ENCODE data around the gene ASB7.
"Not testable (repeated sequence)": the region's sequence is repeated elsewhere in the genome, so short reads cannot be mapped to it uniquely, and the experiment has no call there.

The ASB7 gene

DNA sequence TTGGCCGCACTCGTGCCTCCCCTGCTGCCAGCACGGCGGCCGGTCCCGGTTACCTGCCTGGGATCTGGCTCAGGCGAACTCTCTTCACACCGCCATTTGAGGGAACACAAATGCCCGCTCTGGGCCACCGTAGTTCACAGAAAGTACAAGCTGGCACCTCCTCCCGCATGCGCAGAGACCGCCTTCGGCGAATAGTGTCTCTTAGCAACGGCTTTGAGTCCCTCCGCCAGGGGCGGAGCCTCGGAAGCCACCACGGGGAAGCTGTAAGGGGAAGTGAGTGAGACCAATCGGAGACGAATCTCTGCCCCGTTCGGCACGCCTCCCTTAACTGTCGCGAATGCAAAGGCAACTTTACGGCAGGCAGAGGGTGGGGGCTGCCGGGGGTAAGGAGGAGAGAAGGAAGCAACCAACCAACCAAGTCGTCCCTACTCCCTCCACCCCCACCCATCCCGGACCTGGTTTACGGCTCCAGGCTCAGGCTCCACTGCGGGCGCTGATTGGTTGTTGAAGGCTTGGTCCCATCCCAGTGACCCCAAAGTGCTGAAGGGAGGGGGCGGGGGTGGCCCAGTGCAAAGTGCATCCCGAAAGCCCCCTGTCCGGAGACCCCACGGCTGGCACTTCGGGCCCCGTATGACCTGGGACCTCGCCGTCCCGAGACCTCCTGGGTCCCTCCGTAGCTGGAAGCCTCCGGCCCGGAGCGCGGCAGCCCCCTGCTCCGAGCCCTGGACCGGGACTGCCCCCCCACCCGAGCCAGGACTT lies at the start of gene ASB7, which contains the start of gene LINS1:
ASB7 (plus strand) TSS at position 526 of the 759 bp plus-strand sequence. CDS start 9,628 bp downstream, outside the sequence.
LINS1 (minus strand) TSS at position 121 of the 759 bp plus-strand sequence. CDS start 21,342 bp downstream, outside the sequence.
- peak; percentile 98 to 99 (median 98) for DNase-seq (ENCODE audit: low read depth in 3 of 3)

DNA sequence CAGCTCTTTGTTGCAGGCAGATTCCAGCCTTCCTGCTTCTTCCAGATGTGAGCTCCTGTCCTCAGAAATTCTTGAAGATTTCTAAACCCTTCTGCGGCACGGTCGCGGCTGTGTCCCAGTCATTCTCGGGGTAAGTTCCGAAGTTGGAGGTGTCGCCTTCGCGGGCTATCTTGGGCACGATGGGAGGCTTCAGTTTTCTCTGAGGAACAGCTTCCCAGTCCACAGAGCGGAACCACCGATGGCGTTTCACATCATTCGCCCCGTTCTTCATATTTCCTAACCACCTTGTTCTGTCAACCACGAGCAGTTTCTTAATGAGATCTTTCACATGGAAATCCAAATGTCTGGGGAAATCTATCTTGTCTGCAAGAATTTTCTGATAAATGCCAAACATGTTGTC lies 48.9 kb upstream of the ASB7 start:
- no peak for DNase-seq (ENCODE audit: low read depth in 3 of 3)

GRCh38 chr15:100558771-100559254 lies 43.6 kb upstream of the ASB7 start:
- DNase-seq (ENCODE audit: low read depth in 3 of 3): no peak

DNA sequence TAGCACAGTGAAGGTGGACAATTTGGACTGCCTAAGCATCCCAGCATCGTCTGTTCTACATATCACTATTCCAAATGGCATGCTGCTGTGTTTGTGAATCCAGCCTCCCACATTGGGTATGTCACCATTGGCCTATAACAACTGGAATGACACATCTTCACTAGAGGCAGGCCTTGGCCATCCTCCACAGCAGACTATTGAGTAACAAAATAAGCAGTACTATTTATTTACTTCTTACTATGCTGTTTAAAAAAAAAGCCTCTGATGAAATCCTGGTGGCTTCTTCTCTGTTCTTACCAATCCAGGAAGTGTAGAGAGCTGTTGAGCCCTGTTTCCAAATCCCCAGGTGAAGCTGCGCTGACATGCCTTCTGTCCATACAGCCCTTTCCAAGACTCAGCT lies 43.1 kb upstream of the ASB7 start:
- no peak for DNase-seq (ENCODE audit: low read depth in 3 of 3)

- no peak for DNase-seq (ENCODE audit: low read depth in 3 of 3)
Observed at GRCh38 chr15:100560323-100560722, 42.1 kb upstream of the ASB7 start.

DNA sequence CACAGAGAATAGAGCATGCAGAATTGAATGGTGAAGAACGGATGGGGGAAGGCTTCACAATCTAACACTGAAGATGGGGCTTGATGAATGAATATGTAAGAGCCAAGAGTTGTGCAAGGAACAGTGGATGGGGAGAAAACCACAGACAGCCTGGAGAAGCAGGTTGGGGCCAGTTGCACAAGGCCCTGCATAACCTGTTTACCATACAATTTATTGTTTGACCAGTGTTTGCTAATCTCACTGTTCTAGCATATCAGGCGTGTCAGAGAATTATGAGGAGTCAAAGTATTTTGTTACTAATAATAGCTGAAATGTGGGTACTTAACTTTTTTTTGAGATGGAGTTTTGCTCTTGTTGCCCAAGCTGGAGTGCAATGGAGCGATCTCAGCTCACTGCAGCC lies 36.8 kb upstream of the ASB7 start:
- no peak for DNase-seq (ENCODE audit: low read depth in 3 of 3)

DNA sequence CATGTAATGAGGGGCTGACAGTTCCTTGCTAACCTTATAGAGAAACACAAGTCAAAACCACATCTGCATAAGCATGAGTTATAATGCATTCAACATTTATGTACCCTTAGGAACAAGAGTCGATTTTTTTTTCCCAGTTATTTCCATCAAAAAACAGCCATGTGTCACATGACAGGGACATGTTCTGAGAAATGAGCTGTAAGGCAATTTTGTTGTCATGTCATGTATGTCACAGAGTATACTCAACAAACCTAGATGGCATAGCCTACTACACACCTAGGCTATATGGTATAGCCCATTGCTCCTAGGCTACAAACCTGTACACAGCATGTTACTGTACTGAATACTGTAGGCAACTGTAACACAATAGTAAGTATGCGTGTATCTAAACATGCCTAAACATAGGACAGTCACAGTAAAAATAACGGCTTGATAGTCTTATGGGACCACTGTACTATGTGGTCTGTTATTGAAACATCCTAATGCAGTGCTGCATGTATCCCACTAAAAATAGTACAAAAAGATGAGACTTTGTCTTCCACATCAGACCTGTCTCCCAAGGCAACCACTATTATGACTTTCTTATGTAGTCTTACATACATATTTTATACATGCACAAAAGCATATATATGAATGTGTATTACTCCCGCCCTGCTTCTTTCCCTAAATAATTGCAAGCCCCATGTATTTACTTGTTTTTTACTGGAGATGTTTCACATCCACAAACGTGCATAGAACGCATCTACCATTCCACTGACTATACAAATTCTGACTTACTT lies 35.4 kb upstream of the ASB7 start:
- DNase-seq (ENCODE audit: low read depth in 3 of 3): no peak

DNA sequence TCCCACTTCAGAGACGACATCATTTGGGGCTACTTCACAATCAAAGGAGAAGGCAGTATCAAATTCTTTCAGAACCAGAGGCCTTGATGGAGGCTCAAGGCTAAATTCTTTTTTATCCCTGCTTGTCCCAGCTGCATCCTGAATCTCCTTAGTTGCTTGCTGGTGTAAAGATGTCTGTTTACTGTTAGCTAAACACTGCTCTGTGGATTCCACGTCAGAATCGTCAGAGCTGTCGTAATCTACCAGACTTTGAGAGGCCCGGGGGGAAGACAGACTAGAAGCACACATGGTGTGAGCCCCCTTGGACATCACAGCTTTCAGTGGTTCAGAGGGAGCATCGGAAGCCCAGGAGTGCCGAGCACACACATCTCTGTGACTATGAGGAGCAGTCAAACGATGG lies 33.0 kb upstream of the ASB7 start:
- DNase-seq (ENCODE audit: low read depth in 3 of 3): no peak

DNA sequence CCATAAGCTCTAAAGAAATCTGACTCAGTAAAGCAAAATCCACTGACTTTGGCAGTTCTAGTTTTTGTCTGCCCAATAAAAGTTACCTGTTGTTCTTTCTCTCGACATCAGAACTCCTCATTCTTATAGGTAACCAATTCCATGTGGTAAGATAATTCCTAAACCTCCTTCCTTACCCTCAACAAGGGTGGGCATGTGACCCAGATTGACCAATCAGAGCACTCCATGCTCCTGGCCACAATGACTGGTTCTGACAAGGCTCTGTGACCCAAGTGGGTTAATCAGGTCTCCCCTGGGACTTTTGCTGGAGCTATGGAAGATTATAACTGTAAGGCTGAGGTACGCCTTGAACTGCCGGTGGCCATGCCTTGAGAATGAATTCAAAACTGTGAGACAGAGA lies 32.1 kb upstream of the ASB7 start:
- DNase-seq (ENCODE audit: low read depth in 3 of 3): no peak

- no peak for DNase-seq (ENCODE audit: low read depth in 3 of 3)
Observed at GRCh38 chr15:100570735-100571313, 31.6 kb upstream of the ASB7 start.

DNA sequence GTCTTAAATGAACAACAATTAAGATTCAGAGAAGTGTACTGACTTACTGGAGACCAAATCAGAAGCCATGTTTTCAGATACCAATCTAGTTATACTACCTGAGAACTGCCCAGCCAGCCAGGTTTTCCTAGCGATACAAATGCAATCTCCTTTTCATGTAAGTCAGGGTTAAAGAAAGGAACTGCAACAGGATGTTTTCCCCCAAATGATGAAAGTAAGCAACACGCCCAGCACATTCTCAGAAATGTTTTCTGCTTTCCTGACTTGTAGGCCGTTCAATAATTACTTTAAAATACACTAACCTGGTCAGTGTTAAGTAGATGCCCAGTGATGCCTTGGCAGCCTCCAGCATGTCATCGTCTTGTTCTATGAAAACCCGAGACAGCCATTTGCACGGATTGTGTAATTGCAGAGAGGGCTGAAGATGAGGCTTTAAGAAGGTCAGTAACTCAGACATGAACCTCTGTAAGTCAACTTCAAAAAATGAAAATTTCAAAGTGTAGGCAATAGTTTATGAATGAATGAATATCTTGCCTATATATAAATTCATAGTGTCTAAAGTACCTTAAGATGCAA lies 30.7 kb upstream of the ASB7 start:
- DNase-seq (ENCODE audit: low read depth in 3 of 3): no peak

- DNase-seq (ENCODE audit: low read depth in 3 of 3): no peak
Observed at GRCh38 chr15:100572362-100572983, 29.9 kb upstream of the ASB7 start.

DNA sequence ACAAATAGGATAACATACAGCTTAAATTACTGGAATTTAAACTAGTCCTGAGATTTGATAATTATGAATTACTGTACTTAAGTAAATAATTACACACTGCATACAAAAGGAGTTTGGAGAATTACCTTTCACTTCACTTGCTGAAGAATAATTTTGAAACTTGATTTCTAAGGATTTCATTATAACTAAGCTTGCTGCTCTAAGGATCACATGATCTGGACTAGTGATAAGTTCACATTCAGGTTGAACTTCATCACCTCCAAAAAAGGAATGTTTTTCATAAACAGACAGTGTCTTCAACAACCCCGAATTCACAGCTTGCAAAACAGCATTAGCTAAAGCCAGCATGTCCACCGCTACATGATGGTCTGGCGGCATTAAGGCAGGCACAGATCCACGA lies 28.9 kb upstream of the ASB7 start:
- no peak for DNase-seq (ENCODE audit: low read depth in 3 of 3)

DNA sequence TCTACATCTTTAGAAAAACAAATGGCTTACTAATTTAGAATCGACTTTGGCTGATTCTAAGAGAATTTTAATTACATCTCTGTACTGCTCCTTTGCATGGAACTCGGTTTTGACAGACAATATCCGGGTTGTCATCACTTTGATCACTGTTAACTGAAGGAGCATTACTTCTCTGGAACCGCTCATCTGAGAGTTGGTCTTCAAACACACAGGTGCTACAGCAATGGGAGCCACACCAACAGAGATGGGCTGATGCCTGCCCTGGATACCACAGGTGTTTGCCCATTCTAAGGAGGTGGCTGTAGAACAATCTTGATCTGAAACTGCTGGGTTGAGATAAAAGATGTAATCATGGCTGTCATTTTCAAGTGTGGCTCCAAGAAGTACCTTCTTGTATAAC lies 22.0 kb upstream of the ASB7 start:
- no peak for DNase-seq (ENCODE audit: low read depth in 3 of 3)

GRCh38 chr15:100588638-100589242 lies 13.6 kb upstream of the ASB7 start:
- no peak for DNase-seq (ENCODE audit: low read depth in 3 of 3)

GRCh38 chr15:100591163-100591562 lies 11.2 kb upstream of the ASB7 start:
- DNase-seq (ENCODE audit: low read depth in 3 of 3): not testable (repeated sequence)

DNA sequence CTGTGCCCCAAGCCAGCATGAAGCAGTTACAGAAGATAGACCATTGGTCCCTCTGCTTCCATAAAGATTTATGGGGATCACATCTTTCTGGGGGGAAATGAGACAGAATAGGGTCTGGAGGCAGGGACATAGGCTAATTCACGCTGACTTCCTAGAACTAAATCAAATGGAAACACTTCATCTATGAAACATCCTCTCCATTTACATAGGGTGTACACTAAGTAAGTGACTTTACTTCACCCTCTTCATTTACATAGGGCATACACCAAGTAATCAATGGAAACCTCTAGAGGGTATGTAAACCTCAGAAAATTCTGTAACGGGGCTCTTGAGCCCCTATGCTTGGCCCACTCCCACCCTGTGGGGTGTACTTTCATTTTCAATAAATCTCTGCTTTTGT lies 10.6 kb upstream of the ASB7 start:
- no peak for DNase-seq (ENCODE audit: low read depth in 3 of 3)

DNA sequence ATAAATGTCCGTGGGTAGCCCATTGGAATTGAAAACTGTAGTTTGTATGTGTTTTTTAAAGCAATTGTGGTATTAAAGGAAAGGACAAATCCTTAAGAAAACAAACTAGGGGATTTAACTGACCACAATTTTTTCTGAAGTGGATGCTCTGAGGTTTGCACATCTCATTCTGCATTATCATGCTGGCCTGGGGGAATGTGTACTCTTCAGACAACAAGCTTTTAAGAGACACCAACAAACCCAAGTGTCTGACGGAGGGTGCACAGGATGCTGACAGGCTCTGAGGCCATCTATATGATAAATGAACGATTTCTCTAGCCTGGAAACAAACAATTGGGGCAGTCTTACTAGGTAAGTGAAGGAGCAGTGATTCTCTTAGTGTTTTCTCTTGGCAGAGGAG lies 9.5 kb upstream of the ASB7 start:
- no peak for DNase-seq (ENCODE audit: low read depth in 3 of 3)

GRCh38 chr15:100593431-100593830 lies 9.0 kb upstream of the ASB7 start:
- DNase-seq (ENCODE audit: low read depth in 3 of 3): no peak

DNA sequence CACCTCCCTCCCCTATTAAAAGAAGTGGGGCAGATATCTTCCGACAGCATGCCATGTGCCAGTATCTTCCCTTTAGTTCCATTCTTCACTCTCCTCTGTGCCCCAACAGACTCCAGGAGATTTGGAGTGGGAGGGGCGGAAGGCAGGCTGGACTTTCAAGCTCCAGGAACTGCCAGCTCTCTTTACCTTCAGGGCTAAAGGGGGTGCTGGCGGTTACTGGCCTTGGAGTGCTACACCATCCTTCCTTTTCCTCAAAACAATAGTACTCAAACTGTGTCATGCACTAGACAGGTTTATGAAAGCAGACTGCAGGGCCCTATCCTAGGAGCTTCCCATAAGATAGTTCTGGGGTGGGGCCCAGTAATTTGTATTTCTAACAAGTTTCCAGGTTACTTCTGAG lies 6.4 kb upstream of the ASB7 start:
- no peak for DNase-seq (ENCODE audit: low read depth in 3 of 3)

- peak; percentile 87 to 91 (median 91) for DNase-seq (ENCODE audit: low read depth in 3 of 3)
Observed at GRCh38 chr15:100596792-100597191, 5.6 kb upstream of the ASB7 start.

Data from stimulated activated CD4-positive, alpha-beta T cell treated with anti-CD3 and anti-CD28 coated beads, TNF-alpha, amount 100 ng/mL, for 48 hours (primary cell).